H9 (cell line): Measurements from ENCODE around the gene UBAC1. TPM values are rescaled to one million over a fixed set of nuclear protein-coding genes. Genes with fewer than 3 reads are reported as not detected.

Experiments used
- DNase-seq: peaks from one replicate; pipeline ENCODE4 v3.0.0-alpha.2; 2017
- H2AFZ ChIP-seq: one replicate; pipeline ENCODE4 v1.6.1; 2013; ENCODE audit warnings: mild to moderate bottlenecking, low read length, control low read depth, moderate library complexity
- H2AK5ac ChIP-seq: 2 replicates; pipeline ENCODE4 v1.6.1; 2013; ENCODE audit warnings: low read length, control low read depth, mixed read lengths; ENCODE audit not compliant: insufficient read length
- H2BK120ac ChIP-seq: one replicate; pipeline ENCODE4 v1.6.1; 2013; ENCODE audit warnings: low read depth, mild to moderate bottlenecking, low read length, control low read depth, inconsistent platforms; ENCODE audit not compliant: poor library complexity, severe bottlenecking
- H2BK12ac ChIP-seq: 2 replicates; pipeline ENCODE4 v1.6.1; 2013; ENCODE audit warnings: low read length, control low read depth, mixed read lengths, low read depth; ENCODE audit not compliant: insufficient read length
- H2BK15ac ChIP-seq: 2 replicates; pipeline ENCODE4 v1.6.1; 2013; ENCODE audit warnings: low read depth, low read length, control low read depth
- H2BK20ac ChIP-seq: one replicate; pipeline ENCODE4 v1.6.1; 2013; ENCODE audit warnings: low read depth, mild to moderate bottlenecking, low read length, control low read depth, inconsistent platforms; ENCODE audit not compliant: poor library complexity, severe bottlenecking
- H2BK5ac ChIP-seq: 2 replicates; pipeline ENCODE4 v1.6.1; 2013; ENCODE audit warnings: low read length, control low read depth, mixed read lengths; ENCODE audit not compliant: insufficient read length
- H3K14ac ChIP-seq: 2 replicates; pipeline ENCODE4 v1.6.1; 2013; ENCODE audit warnings: low read length, control low read depth; ENCODE audit not compliant: insufficient read depth
- H3K18ac ChIP-seq: 2 replicates; pipeline ENCODE4 v1.6.1; 2013; ENCODE audit warnings: low read depth, mild to moderate bottlenecking, mixed read lengths, low read length, control low read depth; ENCODE audit not compliant: insufficient read length
- H3K23ac ChIP-seq: 2 replicates; pipeline ENCODE4 v1.6.1; 2013; ENCODE audit warnings: low read length, control low read depth, mixed read lengths, low read depth; ENCODE audit not compliant: insufficient read length
- H3K23me2 ChIP-seq: 2 replicates; pipeline ENCODE4 v1.6.1; 2013; ENCODE audit warnings: low read depth, mild to moderate bottlenecking, mixed read lengths, low read length, control low read depth; ENCODE audit not compliant: insufficient read length, poor library complexity, severe bottlenecking
- H3K27ac ChIP-seq: 2 replicates; pipeline ENCODE4 v1.5.1; 2013; ENCODE audit warnings: low read length, control low read depth, mixed read lengths, low read depth; ENCODE audit not compliant: insufficient read length
- H3K27me3 ChIP-seq: 2 replicates; pipeline ENCODE4 v1.6.1; 2013; ENCODE audit warnings: low read length, control low read depth, inconsistent platforms; ENCODE audit not compliant: insufficient read depth
- H3K4ac ChIP-seq: 2 replicates; pipeline ENCODE4 v1.6.1; 2013; ENCODE audit warnings: low read depth, mild to moderate bottlenecking, control low read depth, inconsistent platforms, low read length, moderate library complexity
- H3K4me1 ChIP-seq: 2 replicates; pipeline ENCODE4 v1.6.1; 2013; ENCODE audit warnings: low read length, control low read depth, inconsistent platforms; ENCODE audit not compliant: insufficient read depth
- H3K4me2 ChIP-seq: 2 replicates; pipeline ENCODE4 v1.6.1; 2013; ENCODE audit warnings: low read length, control low read depth, mixed read lengths; ENCODE audit not compliant: insufficient read length, insufficient read depth
- H3K56ac ChIP-seq: 2 replicates; pipeline ENCODE4 v1.6.1; 2013; ENCODE audit warnings: low read depth, mild to moderate bottlenecking, mixed read lengths, low read length, control low read depth; ENCODE audit not compliant: insufficient read length
- H3K79me1 ChIP-seq: 2 replicates; pipeline ENCODE4 v1.6.1; 2013; ENCODE audit warnings: low read depth, mild to moderate bottlenecking, moderate library complexity, low read length, control low read depth, inconsistent platforms; ENCODE audit not compliant: insufficient read depth, poor library complexity, severe bottlenecking
- H3K79me2 ChIP-seq: 2 replicates; pipeline ENCODE4 v1.6.1; 2013; ENCODE audit warnings: low read length, control low read depth, inconsistent platforms; ENCODE audit not compliant: insufficient read depth
- H3K9ac ChIP-seq: 2 replicates; pipeline ENCODE4 v1.6.1; 2013; ENCODE audit warnings: low read length, control low read depth, mixed read lengths; ENCODE audit not compliant: insufficient read length; ENCODE audit errors: extremely low read depth
- H3K9me3 ChIP-seq: one replicate; pipeline ENCODE4 v1.6.1; 2013; ENCODE audit warnings: low read depth, low read length, inconsistent platforms; ENCODE audit not compliant: control insufficient read depth
- H3T11ph ChIP-seq: one replicate; pipeline ENCODE4 v1.6.1; 2013; ENCODE audit warnings: mild to moderate bottlenecking, low read length, control low read depth, inconsistent platforms
- H4K20me1 ChIP-seq: one replicate; pipeline ENCODE4 v1.6.1; 2013; ENCODE audit not compliant: control insufficient read depth, insufficient read length, insufficient read depth
- H4K5ac ChIP-seq: 2 replicates; pipeline ENCODE4 v1.6.1; 2013; ENCODE audit warnings: low read depth, mild to moderate bottlenecking, mixed read lengths, low read length, control low read depth; ENCODE audit not compliant: insufficient read length
- H4K8ac ChIP-seq: replicated peaks from 2 replicates; pipeline ENCODE4 v1.6.1; 2013; ENCODE audit warnings: low read length, control low read depth, mixed read lengths, low read depth; ENCODE audit not compliant: insufficient read length
- H4K91ac ChIP-seq: 2 replicates; pipeline ENCODE4 v1.6.1; 2013; ENCODE audit warnings: low read depth, mild to moderate bottlenecking, moderate library complexity, mixed read lengths, low read length, control low read depth; ENCODE audit not compliant: insufficient read length
- H3K27ac Mint-ChIP-seq, 3 experiments: 2 replicates in 2 of 3; 3 replicates in 1 of 3; pipeline ENCODE4 v1.8.0; 2020 to 2021; ENCODE audit warnings: mixed read lengths in 3 of 3, mild to moderate bottlenecking in 1 of 3, moderate library complexity in 1 of 3
- H3K27me3 Mint-ChIP-seq: 2 replicates; pipeline ENCODE4 v1.8.0; 2021; ENCODE audit warnings: low read depth, mild to moderate bottlenecking, moderate library complexity, mixed read lengths
- H3K36me3 Mint-ChIP-seq, 3 experiments: 2 replicates in 2 of 3; 3 replicates in 1 of 3; pipeline ENCODE4 v1.8.0; 2020 to 2021; ENCODE audit warnings: low read depth in 3 of 3, mixed read lengths in 3 of 3; ENCODE audit not compliant: insufficient read depth in 1 of 3
- H3K4me1 Mint-ChIP-seq, 2 experiments: 2 replicates each; pipeline ENCODE4 v1.8.0; 2020; ENCODE audit warnings: mixed read lengths in 2 of 2
- H3K4me3 Mint-ChIP-seq, 2 experiments: 2 replicates in 1 of 2; 3 replicates in 1 of 2; pipeline ENCODE4 v1.8.0; 2020 to 2021; ENCODE audit warnings: mild to moderate bottlenecking in 2 of 2, mixed read lengths in 2 of 2, moderate library complexity in 1 of 2
- H3K9me3 Mint-ChIP-seq, 2 experiments: 2 replicates in 1 of 2; 3 replicates in 1 of 2; pipeline ENCODE4 v1.8.0; 2020; ENCODE audit warnings: mild to moderate bottlenecking in 2 of 2, mixed read lengths in 2 of 2, moderate library complexity in 1 of 2
- CTCF ChIP-seq: fragments of 200-600 bp; sonication (generic); conservative IDR thresholded peaks from 3 replicates; pipeline ENCODE4 v1.8.0; 2021; ENCODE audit warnings: antibody characterized with exemption, mild to moderate bottlenecking
- WGBS: extraction: QIAGEN DNeasy Blood & Tissue Kit; methylation state at CpG from one replicate; pipeline ENCODE4 v1.1.7; 2013; ENCODE audit warnings: missing lambda C conversion rate, low lambda C conversion rate, mixed read lengths; ENCODE audit not compliant: insufficient read length; ENCODE audit errors: extremely low coverage; 5-methylcytosine and 5-hydroxymethylcytosine counted together
- total RNA-seq: library from RNA; stranded (reverse); gene quantifications from 2 replicates; pipeline ENCODE4 v1.2.1, GENCODE V29; 2021

The UBAC1 gene
- total RNA-seq, 1 experiment from 2014 or later: 47.5 TPM

- Mint-ChIP-seq H3K27ac (no peak overlapping the region), H3K4me1 (peaks cover 9 to 32% of the 10 kb centered on the region in 2 experiments), H3K4me3 (no peak overlapping the region), H3K9me3 (no peaks in the 10 kb centered on the region; a peak in 1 of 5 replicates), H3K36me3 (no peaks in the 10 kb centered on the region), H3K27me3 (no peaks in the 10 kb centered on the region)
- H4K20me1 ChIP-seq: no peaks in the 10 kb centered on the region
- TF ChIP-seq CTCF: no peak
- H2BK15ac ChIP-seq: no peak overlapping the region
- H3T11ph ChIP-seq: no peak overlapping the region
- no peak overlapping the region for H2AFZ ChIP-seq
- H2BK12ac ChIP-seq: no peak overlapping the region
- H3K4ac ChIP-seq: no peak overlapping the region
- no peaks in the 10 kb centered on the region for H3K23me2 ChIP-seq
- H3K18ac ChIP-seq: no peak overlapping the region
- DNase-seq: no peak
- H3K27me3 ChIP-seq: no peaks in the 10 kb centered on the region
- no peak overlapping the region for H2BK5ac ChIP-seq
- WGBS: no CpG with 5 or more reads among the region's 16 CpGs
- H2BK20ac ChIP-seq: no peak overlapping the region
- no peak overlapping the region; the same call in 1 of the 2 replicates for H3K14ac ChIP-seq
- no peaks in the 10 kb centered on the region for H3K4me1 ChIP-seq
- no peak overlapping the region for H3K27ac ChIP-seq
- no peak overlapping the region for H3K4me2 ChIP-seq
- H4K5ac ChIP-seq: no peak overlapping the region
- no peak overlapping the region for H4K8ac ChIP-seq
- no peaks in the 10 kb centered on the region for H3K79me1 ChIP-seq
- no peak overlapping the region for H3K23ac ChIP-seq
- H3K9ac ChIP-seq: no peak overlapping the region
- H3K56ac ChIP-seq: no peak overlapping the region
- no peaks in the 10 kb centered on the region for H3K9me3 ChIP-seq
- H2BK120ac ChIP-seq: no peak overlapping the region
- H2AK5ac ChIP-seq: no peak overlapping the region
- H3K79me2 ChIP-seq: no peaks in the 10 kb centered on the region
- no peak overlapping the region for H4K91ac ChIP-seq
These were observed 37.4 kb upstream of the UBAC1 start for GRCh38 chr9:135998410-135999071.
